AG04450 (cell line): ENCODE measurements around the gene ZSCAN29. TPM values are rescaled to one million over a fixed set of nuclear protein-coding genes. Genes with fewer than 3 reads are reported as not detected.

Source experiments
- CTCF ChIA-PET: fragments of 300-600, 350-600 bp; formaldehyde crosslinking; extraction: SDS; loops from one replicate; lab custom pipeline; 2022; ENCODE audit warnings: antibody characterized with exemption, inconsistent platforms; lab: Charles Lee
- POLR2A ChIA-PET: fragments of 350-600 bp; formaldehyde crosslinking; extraction: SDS; loops from one replicate; lab custom pipeline; 2021; ENCODE audit warnings: antibody characterized with exemption, inconsistent platforms; lab: Yijun Ruan, JAX
- DNase-seq: peaks from one replicate; pipeline ENCODE4 v3.0.0-alpha.2; 2011; ENCODE audit warnings: low read depth, low spot score
- H3K27ac ChIP-seq: one replicate; pipeline ENCODE4 v1.5.1; 2012; ENCODE audit warnings: low read depth, low read length, control low read depth
- H3K27me3 ChIP-seq: one replicate; pipeline ENCODE4 v1.6.0; 2012; ENCODE audit warnings: low read length; ENCODE audit not compliant: control insufficient read depth, insufficient read depth
- H3K4me3 ChIP-seq: 2 replicates; pipeline ENCODE4 v1.5.1; 2011; ENCODE audit warnings: mild to moderate bottlenecking, low read depth, low read length, control low read depth
- H3K9me3 ChIP-seq: 2 replicates; pipeline ENCODE4 v1.5.1; 2012; ENCODE audit warnings: low read length; ENCODE audit not compliant: control insufficient read depth, insufficient read depth
- polyA plus RNA-seq: library from polyadenylated mRNA; depleted of rRNA; stranded (reverse); fragments of >200 nt; gene quantifications from 2 replicates; pipeline ENCODE4 v1.2.3, GENCODE V29; 2011
- TF ChIP-seq, protein P1 (sequence below): IDR thresholded peaks from 2 replicates; pipeline ENCODE4 v1.5.1; 2011; ENCODE audit warnings: low read depth, low read length, control low read depth, inconsistent platforms

ZSCAN29 gene
- polyA plus RNA-seq, 1 experiment, result 9.6 TPM

DNA sequence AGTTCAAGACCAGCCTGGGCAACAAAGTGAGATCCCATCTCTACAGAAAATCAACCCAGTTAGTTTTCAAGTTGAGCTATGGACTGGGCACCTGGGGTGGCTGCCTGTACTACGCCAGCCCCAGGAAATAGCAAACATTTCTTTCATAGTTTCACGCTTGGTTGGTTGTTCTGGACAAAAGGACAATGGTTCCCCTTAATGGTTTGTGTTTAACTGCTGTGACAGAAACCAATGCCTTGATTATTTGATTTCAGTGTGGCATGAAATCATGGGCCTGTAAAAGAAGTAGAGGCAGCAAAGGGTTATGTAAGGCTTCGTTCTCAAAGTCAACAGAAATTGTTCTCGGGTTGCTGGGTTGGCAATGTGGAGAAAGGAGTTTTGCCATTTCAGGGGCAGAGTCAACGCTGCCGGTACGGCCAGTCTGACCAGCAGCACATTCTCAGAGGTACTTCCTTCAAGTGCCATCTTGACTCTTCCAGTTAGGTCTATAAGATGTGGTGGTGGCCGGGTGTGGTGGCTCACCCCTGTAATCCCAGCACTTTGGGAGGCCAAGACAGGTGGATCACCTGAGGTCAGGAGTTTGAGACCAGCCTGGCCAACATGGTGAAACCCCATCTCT, 53.2 kb downstream of the ZSCAN29 start:
- POLR2A ChIA-PET, result interaction anchor here (0.6 kb wide), 1 partner anchor 20 kb away, joined by 5 read pairs; no protein-coding TSS in a partner anchor
- Histone ChIP-seq H3K27me3 (peaks cover 20% of the 10 kb centered on the region), H3K27ac (no peak overlapping the region), H3K9me3 (no peaks in the 10 kb centered on the region), H3K4me3 (no peak overlapping the region)
- DNase-seq, result no peak
- TF ChIP-seq, protein P1, sequence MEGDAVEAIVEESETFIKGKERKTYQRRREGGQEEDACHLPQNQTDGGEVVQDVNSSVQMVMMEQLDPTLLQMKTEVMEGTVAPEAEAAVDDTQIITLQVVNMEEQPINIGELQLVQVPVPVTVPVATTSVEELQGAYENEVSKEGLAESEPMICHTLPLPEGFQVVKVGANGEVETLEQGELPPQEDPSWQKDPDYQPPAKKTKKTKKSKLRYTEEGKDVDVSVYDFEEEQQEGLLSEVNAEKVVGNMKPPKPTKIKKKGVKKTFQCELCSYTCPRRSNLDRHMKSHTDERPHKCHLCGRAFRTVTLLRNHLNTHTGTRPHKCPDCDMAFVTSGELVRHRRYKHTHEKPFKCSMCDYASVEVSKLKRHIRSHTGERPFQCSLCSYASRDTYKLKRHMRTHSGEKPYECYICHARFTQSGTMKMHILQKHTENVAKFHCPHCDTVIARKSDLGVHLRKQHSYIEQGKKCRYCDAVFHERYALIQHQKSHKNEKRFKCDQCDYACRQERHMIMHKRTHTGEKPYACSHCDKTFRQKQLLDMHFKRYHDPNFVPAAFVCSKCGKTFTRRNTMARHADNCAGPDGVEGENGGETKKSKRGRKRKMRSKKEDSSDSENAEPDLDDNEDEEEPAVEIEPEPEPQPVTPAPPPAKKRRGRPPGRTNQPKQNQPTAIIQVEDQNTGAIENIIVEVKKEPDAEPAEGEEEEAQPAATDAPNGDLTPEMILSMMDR, result no peak
- CTCF ChIA-PET, result no interaction called here

DNA sequence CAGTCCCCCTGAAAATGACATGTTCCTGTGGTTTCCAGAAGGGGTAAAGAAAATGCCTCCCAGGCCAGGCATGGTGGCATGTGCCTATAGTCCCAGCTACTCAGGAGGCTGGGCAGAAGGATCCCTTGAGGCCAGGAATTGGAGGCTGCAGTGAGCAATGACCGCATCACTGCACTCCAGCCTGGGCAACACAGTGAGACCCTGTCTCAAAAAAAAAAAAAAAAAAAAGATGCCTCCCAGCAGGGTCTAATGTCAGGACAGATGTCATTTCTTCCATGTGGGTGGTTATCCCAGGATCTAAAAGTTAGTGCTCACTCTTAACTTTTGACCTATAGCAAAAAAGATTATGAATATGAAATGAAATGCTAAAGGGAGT, 53.9 kb downstream of the ZSCAN29 start:
- TF ChIP-seq, protein P1, result no peak
- no peaks in the 10 kb centered on the region for H3K9me3 ChIP-seq
- ChIA-PET POLR2A (no interaction called here), CTCF (interaction anchor here (0.5 to 1.0 kb wide), 2 partner anchors 9 to 113 kb away, joined by 3 read pairs; no protein-coding TSS in a partner anchor)
- no peak overlapping the region for H3K27ac ChIP-seq
- no peak for DNase-seq
- H3K27me3 ChIP-seq, result peaks cover 21% of the 10 kb centered on the region
- H3K4me3 ChIP-seq, result no peak overlapping the region

DNA sequence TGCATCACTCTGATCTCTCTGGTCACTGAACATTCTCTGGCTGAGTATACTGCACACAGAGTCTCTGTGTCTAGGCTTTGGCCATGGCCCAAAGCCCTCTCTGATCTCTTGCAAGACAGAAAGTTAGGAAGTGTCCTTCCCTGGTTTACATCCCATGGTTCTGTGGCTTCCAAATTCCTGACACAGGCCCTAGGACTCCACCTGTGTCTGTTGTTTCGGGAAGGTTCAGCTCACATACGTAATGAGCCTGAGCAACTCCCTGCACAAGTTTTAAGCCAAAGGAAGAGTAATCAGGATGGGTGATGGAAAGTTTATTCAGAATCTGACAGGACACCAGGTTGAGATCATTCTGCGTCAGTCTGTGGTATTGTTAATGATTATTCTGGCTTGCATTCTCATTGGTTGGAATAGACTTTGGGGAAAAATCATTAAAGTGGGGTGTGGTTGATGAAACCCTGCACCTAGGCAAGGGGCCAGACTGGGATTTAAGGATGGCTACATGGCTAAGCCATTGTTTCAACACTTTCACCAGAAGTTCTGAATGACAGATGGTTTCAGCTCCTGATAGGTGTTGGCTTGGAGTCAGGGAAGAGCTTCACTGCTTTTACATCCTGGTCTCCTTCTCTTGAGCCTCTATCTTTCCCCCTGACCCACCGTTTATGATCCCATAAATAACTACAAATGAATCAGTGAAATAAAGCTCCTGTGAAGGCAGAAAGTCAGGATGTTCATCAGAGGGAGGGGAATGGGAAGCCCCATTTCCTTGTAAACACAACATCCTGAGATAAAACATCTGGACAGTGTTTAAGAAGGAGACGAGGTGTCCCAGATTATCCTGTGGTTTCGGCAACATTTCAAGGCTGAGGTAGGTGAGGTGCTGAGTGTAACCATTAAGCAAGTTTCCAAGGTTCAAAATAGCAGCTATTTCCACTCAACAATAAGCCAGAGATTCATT, 54.5 kb downstream of the ZSCAN29 start:
- DNase-seq, result no peak
- H3K9me3 ChIP-seq, result no peaks in the 10 kb centered on the region
- peaks cover 23% of the 10 kb centered on the region for H3K27me3 ChIP-seq
- ChIA-PET POLR2A (no interaction called here), CTCF (interaction anchor here (0.5 to 1.0 kb wide), 2 partner anchors 9 to 112 kb away, joined by 3 read pairs; no protein-coding TSS in a partner anchor)
- TF ChIP-seq, protein P1, result no peak
- H3K27ac ChIP-seq, result no peak overlapping the region
- H3K4me3 ChIP-seq, result no peak overlapping the region

DNA sequence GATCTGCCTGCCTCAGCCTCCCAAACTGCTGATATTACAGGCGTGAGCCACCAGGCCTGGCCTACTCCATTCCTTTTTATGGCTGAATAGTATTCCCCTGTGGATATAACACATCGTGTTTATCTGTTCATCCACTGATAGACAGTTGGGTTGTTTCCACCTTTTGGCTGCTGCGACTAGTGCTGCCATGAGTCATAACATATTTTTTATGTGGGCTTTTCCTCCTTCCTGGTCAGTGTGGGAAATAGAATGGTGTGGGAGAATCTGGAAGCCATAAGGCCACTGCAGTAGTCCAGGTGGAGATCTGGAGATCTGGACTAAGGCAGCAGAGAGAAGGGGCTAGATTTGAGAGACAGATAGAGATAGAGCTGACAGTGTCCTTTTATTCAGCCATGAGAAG, 56.7 kb downstream of the ZSCAN29 start:
- TF ChIP-seq, protein P1, result no peak
- ChIA-PET CTCF (no interaction called here), POLR2A (no interaction called here)
- DNase-seq, result no peak
- no peak overlapping the region for H3K27ac ChIP-seq
- no peak overlapping the region for H3K4me3 ChIP-seq
- H3K27me3 ChIP-seq, result peaks cover 32% of the 10 kb centered on the region
- H3K9me3 ChIP-seq, result no peaks in the 10 kb centered on the region
